ENCODE measurements around the gene NSRP1.
"Not testable (repeated sequence)": the region's sequence is repeated elsewhere in the genome, so short reads cannot be mapped to it uniquely, and the experiment has no call there.

NSRP1 gene

DNA sequence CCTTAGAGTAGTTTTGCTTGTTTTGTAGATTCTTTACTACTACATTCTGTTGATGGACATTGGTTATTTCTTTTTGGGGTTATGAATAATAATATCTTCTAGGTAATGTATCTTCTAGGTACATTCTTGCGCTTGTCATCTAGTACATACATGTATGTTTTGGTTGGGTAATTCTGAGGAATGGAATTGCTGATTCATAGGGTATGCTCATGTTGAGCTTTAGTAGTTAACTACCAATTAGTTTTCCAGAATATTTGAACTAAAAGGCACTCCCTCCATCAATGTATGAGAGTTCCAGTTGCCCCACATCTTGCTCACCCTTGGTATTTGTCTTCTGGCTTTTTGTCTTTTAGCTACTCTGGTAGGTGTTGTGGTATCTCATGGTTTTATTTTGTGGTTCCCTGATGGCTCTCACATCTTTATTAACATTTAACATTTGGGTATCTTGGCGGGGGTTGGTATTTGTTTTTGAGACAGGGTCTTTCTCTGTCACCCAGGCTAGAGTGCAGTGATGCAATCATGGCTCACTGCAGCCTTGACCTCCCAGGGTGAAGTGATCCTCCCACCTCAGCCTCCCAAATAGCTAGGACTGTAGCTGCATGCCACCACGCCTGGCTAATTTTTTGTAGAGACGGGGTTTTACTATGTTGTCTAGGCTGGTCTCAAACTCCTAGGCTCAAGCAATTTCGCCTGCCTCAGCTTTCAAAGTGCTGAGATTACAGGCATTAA lies 71.8 kb downstream of the NSRP1 start:
- DNase-seq: no peak

DNA sequence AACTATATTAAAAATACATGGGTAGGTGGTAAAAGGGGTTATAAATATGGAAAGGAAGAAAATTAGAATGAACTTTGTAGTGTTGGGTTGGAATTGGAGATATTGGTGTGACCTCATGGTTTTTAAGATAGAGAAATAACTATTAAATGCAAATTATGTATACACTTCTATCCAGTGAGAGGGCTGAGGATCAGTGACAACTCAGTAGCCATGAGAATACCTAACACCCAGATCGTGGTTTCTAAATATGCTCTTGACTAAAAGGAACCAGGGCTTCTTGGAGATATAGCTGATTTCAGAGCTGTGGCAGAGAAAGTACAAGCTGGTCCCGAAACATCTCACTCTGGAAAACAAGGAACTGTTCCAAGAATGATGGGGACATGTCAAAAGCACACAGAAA lies 74.5 kb downstream of the NSRP1 start:
- no peak for DNase-seq

DNA sequence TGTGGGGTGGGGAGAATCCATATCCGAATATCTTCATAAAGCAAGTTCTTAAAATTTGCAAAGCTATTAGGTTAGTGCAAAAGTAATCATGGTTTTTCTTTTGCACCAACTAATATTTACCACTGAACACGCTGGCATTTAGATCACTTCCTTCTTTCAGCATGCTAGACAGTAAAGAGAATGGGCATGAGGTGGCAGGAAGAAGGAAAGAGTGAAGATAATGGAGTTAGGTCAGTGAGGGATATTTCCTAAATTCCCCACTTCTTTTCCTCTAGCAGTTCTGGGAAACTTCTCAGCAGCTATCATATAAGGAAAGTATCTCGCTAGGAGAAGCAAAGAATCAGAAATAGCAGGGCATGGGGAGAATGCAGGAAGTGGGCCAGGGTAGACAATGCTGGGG lies 79.9 kb downstream of the NSRP1 start:
- no peak for DNase-seq

DNA sequence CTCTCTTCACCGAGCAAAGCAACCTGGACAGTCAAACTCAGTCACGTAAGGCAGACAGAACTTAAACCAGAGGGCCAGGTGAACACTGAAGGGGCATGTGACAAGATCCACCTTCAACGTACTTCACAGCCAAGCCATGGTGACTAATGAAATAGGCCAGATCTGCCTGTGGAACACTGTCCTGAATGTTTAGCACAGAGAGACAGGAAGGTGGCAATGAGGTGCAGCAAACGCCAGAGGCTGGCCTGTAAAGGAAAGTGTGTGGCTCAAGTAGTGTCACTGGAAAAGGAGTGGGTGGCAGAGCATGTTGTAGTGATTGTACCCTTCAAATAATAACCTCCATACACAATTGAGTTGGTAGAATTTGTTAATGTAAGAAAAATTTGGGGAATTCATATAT lies 80.8 kb downstream of the NSRP1 start:
- no peak for DNase-seq

DNA sequence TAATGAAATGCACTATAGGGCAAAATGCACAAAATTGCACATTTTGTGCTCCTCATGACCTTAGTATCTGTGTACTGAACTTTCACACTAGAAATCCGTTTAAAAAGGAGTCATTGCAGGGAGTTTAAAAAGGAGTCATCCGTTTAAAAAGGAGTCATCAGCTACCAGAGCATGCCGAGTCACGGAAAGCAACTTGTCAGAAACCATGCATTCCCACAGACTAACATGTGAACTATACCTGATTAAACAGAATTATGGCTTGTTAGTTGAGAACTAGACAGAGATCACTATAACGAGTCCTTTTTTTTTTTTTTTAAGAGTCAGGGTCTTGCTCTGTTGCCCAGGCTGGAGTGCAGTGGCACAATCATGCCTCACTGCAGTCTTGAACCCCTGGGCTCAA lies 83.0 kb downstream of the NSRP1 start:
- no peak for DNase-seq

DNA sequence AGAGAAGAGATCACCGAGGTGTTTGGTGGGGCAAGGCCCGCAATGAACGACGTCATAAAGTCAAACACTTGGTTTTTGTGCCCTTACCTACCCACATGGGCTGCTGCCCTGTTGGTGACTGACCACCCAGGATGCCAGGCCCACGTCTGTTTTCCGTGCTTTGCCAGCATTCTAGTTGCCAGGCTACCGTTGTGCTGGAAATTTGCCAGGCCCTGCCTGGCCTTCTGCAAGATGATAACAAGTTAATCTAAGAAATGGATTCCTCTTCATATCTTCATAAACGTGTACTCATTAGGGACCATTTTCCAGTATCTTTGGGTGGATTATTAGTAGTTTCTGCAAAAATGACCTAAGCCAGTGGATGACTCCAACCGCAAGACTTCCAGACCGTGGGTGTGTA lies 83.5 kb downstream of the NSRP1 start:
- DNase-seq: no peak

DNA sequence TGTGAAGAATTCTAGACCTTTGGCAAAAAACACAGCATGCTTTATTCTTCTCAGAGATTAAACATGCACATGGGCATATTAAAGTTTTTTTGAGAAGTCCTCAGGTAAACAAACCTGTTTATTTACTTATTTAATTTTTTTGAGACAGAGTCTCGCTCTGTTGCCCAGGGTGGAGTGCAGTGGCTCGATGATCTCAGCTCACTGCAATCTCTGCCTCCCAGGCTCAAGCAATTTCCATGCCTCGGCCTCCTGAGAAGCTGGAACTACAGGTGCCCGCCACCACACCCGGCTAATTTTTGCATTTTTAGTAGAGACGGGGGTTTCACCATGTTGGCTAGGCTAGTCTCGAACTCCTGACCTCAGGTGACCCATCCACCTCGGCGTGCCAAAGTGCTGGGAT lies 84.0 kb downstream of the NSRP1 start:
- not testable (repeated sequence) for DNase-seq

DNA sequence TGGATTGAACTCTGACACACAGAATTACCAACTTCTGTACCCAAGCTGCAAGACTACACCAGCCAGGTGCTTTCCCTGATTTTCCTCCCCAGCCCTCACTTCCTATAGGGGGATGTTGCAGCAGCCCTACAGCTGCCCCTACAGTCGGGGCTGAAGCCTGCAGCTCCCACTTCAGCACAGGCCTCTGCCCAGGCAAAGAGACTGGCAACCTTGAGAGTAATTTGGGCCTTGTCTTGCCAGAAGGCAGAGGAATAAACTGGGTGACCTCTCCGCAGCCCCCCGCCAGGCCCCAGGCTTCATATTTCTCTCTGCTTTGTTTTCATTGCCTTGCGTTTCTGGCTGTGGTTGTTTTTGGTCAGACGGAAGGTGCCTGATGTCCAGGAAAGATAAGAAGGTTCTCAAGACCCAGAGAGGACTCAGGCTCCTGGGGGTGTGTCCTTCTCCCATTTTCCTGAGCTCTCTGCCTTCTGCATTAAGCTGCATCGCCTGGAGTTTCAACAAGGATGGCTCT lies 86.9 kb downstream of the NSRP1 start:
- no peak for DNase-seq

DNA sequence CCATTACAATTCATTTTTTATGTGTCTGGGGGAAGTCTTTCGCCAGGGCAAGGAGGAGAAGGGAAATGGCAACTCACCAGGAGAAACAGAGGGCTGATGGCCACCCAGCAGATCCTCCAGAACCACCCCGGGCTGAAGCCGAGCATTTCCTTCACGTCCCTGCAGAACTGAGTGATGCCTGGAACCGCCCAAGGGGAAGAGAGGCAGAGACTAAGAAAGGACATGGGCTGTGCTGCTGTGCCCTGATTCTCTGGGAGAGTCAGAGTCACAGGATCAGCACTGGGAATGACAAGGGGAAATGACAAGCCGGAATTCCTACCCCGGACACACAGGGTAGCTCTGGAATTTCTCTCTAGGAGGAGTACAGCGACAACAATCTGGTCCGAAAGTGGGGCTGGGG lies 91.0 kb downstream of the NSRP1 start:
- DNase-seq: no peak

DNA sequence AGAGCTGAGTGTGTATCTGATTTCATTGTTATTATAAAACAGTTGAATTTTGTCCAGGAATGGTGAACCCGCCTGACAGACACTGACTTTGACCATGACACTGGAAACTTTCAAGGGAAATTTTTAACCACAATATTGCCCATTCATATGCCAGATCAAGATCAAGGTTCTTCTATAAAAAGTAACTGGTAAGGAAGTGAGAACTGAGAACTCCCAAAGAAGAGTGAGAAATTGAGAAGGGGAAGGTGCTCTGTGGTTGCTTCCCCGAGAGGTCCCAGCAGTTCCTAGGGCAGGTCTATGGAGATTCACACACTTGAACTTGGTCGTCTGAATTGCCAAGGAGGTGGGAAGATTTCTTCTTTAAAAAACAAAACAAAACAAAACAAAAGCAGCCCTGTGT lies 91.6 kb downstream of the NSRP1 start:
- no peak for DNase-seq

DNA sequence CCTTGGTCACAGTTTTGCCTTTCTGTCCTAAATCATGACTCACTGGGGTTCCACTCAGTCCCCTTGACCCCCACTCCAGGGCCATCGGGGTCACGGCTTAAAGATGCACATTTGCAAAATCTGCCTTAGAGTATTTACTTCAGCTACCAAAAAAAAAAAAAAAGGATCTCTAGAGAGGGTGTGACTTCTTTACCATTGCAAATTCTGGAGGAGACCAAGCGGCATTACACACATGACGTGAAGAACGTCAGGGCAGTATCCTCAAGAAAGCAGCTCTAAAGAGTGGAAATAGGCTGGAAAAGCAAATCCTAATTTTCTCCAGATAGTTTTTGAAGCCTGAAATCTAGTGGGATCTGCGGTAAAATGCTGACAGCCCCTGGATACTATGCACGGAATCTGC lies 93.3 kb downstream of the NSRP1 start:
- DNase-seq: no peak

DNA sequence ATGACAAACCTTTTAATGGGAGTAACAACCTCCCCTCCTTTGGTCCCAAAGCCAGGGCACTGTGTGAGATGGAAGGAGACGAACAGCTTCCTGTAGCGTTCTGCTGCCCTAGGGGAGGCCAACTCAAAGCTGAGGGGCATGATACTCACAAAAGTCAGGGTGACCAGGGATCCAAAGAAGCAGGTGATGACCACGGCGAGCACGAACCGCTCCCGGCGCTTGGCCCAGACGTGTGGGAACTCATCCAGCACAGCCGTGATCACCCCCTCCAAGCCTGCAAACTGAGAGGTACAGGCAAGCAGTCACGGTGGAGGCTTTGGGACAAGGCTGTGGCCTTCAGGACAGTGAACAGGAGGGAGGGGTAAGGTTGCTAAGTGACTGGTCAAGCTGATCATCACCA lies 93.8 kb downstream of the NSRP1 start:
- no peak for DNase-seq

DNA sequence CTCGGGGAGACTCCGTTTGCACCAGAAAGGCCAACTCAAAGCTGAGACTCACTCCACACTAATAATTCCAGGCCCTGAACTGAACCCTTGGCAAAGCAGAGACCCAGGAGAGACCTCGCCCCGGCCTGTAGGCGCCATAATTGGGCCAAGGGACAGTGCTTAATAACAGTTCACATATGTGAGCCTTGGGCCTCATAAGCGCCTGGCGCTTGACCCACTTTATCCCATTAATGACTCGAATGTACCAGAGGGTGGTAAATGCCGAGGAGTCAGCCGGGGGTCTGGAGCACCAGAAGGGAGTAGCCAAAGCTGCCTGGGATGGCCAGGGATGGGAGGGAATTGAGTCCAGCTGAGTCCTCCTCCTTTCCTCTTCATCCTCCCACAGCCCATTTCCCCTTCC lies 94.3 kb downstream of the NSRP1 start:
- DNase-seq: no peak

DNA sequence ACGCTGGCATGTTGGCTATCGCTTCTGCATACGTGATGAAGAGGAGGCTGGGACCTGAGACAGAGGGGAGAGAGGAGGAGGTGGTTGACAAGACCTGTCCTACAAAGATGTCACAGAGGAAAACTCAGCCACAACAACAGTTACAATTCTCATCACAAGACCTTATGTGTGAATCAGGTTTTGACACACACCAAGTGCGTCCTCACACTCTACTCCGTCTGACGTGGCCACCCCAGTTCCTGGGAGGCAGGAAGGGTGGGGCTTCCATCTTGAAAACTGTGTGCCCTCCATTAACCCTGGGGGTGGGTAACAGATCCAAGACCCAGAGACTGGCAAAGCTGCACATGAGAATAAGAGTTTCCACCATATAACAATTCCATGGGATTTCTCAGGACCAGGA lies 94.8 kb downstream of the NSRP1 start:
- DNase-seq: no peak

DNA sequence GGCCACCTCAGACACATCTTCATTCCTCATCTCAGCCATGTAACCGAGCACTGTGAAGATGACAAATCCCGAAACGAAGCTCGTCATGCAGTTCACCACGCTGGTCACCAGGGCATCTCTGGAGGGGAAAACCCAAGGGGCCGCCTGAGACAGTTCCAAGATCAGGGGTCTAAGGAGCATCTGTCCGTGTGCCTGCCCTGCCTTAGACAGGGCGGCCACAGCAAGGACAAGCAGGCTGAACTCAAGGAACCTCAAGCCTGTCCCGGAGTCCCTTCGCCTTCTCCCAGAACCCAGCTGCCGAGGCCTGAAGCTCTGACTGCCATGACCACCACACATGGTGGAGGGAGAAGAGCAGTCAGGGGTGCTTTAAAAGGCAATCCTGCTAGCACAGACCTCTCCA lies 96.1 kb downstream of the NSRP1 start:
- no peak for DNase-seq

DNA sequence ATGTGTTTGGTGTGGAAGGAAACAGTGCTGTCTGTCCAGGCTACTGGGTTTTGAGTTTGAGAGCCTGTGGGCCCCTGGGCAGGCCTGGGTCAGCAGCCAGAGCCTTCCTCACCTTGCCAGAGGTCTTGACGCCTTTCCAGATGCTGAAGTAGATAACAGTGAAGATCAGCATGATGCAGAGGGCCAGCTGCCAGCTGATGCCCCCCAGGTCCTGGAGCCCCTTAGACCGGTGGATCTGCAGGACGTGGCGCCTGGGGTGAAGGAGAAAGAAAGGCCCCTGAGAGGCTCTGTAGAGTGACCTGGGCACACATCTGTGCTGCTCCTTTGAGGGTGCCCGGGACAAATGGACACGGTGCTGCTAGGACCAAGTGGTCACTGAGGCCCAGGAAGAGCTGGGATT lies 100.4 kb downstream of the NSRP1 start:
- no peak for DNase-seq

DNA sequence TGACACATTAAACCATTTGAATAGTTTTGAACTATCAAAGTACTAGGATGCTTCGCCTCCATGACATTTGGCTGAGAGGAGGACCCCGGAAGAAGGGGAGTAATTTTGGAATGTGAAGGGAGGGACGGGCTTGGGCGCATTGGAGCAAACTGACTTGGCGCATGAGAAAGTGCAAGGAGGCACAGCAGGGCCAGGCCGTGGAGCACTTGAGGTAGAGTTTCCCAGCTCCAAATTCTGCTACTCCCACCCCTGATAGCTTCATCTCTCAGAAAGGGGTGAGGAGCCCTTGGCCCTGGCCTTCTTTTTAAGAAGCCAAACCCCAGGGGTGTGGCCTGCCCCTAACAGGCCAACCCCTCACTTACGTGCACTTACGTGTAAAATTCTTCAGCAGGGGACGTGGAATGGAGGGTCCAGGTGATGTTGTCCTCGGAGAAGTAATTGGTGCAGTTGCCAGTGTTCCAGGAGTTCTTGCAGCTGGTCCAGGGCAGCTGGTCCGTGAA lies 101.2 kb downstream of the NSRP1 start:
- DNase-seq: no peak

DNA sequence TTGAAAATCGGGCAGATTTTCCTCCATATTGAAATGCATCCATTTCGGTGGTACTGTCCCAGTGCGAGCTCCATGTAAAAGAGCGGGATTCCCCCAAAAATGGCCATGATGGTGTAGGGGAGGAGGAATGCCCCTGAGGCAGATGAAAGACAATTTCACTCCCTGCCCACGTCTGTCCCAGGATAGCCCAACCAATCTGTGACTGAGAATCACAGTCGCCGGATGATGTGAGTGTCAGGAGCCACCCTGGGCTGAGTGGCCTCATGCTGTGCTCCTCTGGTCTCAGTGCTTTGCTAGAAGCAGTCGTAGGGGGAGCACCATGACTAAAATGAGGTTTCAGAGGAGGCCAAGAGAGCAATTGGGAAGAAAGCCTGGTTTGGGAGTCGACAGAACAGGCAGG lies 102.2 kb downstream of the NSRP1 start:
- DNase-seq: no peak

DNA sequence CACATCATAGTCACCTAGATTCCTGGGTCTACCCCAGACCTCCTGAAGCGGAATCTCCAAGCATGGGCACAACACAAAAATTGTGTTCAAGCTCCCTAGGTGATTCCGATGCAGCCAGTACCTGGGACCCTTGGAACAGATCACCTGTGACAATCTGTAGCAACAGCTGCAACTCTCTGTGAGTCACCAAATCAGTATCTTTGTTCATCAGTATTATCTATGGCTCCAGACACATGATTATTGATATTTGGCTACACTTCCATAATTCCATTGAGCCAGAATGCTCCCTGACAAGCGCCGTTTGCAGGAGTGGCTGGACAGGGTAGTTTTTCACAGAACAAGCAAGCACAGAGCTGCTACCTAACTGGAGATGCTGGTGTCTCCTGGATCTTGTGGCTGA lies 102.7 kb downstream of the NSRP1 start:
- DNase-seq: no peak

DNA sequence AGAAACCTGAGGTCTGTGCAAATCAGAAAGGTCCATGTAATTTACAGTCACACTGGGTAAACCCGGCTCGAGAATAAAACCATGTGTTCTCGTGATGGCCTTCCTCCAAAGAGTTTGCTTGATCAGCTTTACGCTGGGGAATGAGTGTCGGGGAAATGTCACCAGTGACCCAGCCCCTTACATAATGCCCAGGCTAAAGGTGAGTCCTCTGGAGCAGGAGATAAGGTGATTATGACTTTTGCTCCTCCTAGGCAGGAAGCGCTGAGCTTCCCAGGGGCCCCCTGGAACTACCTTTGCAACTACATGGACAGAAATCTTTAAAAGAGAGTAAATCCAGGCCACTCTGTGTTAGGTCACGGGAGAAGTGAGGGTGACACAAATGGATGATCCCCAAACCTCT lies 103.2 kb downstream of the NSRP1 start:
- DNase-seq: no peak

DNA sequence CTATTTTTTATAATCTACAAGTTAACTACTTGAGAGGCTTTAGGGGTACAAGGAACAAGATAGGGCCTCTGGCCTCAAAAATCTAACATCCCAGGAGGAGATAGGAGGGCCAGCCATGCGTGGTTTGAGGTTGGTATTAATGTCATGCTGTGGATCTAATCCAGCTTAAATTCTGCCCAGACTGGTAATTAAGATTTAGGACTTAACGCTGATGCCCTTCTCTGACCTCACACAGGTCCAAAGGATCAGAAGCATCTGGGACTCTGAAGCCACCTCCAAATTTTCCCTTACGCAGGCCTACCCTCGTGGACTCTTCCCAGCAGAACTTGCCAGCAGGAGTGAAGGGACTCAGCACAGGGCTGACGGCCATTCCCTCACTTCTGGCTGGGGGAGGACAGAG lies 103.8 kb downstream of the NSRP1 start:
- DNase-seq: no peak

DNA sequence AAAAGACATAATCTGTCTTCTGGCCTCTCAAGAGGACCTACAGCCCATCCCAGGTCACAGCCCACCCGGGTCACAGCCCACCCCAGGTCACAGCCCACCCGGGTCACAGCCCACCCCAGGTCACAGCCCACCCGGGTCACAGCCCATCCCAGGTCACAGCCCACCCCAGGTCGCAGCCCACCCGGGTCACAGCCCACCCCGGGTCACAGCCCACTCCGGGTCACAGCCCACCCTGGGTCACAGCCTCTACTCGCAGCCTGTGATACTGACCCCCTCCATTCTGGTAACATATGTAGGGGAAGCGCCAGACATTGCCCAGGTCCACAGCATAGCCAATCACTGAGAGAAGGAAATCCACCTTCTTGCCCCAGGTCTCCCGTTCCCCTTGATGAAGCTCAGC lies 104.7 kb downstream of the NSRP1 start:
- DNase-seq: no peak

DNA sequence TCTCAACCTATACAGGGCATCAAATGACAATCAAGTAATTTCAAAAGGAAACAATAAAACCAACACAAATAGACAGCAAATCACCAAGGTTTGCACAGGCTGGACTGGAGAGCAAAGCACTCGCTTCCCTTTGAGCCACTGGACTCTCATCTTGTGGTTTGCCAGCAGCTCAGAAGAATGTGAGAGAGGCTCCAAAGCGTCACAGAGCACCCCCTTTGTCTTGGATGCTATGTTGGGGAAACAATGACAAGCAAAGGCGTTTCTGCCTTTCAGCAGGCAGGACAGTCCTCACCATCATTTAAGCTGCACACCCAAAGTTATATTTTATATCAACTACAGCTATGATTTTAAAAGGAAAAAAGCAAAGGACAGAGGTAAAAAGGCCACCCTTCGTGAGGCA lies 105.6 kb downstream of the NSRP1 start:
- no peak for DNase-seq

DNA sequence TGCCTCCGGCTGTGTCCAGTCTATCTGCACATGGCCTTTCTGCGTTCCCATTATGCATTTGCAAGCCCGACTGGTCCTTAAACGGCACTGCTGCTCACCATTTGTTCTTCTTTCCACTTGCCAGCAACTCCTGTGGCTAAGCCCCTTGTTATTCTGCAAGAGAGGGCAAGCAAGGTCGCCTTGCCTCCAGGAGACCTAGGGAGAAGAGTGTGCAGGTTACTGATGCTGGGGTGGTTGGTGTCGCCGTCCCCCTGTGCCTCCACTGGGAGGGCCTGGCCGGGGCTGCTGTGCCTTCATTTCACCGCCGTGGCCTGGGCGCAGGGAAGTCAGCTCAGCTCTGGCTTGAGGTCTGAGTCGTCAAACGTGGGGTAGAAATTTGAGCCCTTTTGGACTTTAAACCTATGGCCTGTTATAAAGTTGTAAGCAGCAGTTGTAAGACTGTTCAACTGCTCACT lies 106.1 kb downstream of the NSRP1 start:
- DNase-seq: no peak

DNA sequence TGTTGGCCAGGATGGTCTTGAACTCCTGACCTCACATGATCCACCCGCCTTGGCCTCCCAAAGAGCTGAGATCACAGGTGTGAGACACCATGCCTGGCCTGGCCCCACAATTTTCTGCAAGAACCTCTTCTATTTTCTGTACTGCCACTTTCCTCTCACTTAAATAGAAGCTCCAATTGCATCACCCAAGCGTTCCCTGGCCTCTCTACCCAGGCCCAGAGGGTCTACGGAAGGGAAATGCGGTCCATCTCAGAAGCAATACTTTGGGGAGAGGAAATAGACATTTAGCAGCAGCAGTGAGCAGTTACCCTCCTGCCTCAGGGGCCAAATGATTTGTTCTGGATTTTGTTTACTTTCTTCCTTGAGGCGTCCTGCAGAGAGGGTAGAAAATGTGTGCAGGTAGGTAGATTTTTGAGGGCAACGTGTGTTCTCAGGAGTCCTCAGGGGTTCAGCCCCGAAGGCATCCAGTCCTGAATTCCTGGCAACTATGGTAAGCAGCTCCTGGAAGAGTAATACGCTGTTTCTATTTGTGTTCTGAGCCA lies 107.9 kb downstream of the NSRP1 start:
- no peak for DNase-seq

All from NCI-H1694 treated with DMSO at 0.1 percent for 48 hours (cell line).